SK-N-SH treated with all-trans-retinoic acid at 6 μM for 48 hours (cell line): ENCODE measurements around the gene PEX16.

Source experiments
- ATAC-seq: fragments of 200-7000 bp; cut with Tn5 transposase; 3 replicates; pipeline ENCODE4 v1.9.1; 2020; ENCODE audit warnings: mild to moderate bottlenecking, moderate library complexity
- CREB5 ChIP-seq: fragments of 250-450 bp; sonication (Bioruptor Pico); IDR thresholded peaks from 2 replicates; pipeline ENCODE4 v1.5.1; 2020; ENCODE audit warnings: low read depth, mild to moderate bottlenecking, moderate library complexity
- CSDC2 ChIP-seq: fragments of 250-450 bp; sonication (Bioruptor Pico); IDR thresholded peaks from 2 replicates; pipeline ENCODE4 v1.5.0; 2020; ENCODE audit warnings: mild to moderate bottlenecking, moderate library complexity
- CSRNP3 ChIP-seq: fragments of 250-450 bp; sonication (Bioruptor Pico); IDR thresholded peaks from 2 replicates; pipeline ENCODE4 v1.5.1; 2021; ENCODE audit warnings: mild to moderate bottlenecking, moderate library complexity
- GLIS3 ChIP-seq: fragments of 250-450 bp; sonication (Bioruptor Pico); IDR thresholded peaks from 2 replicates; pipeline ENCODE4 v1.5.0; 2020; ENCODE audit warnings: mild to moderate bottlenecking, moderate library complexity
- ISL1 ChIP-seq: fragments of 250-450 bp; sonication (Bioruptor Pico); IDR thresholded peaks from 2 replicates; pipeline ENCODE4 v2.1.2; 2022; ENCODE audit warnings: mild to moderate bottlenecking, moderate library complexity
- OSR1 ChIP-seq: fragments of 250-450 bp; sonication (Bioruptor Pico); IDR thresholded peaks from 2 replicates; pipeline ENCODE4 v1.8.0; 2022; ENCODE audit warnings: moderate library complexity, mild to moderate bottlenecking, inconsistent platforms
- POU6F1 ChIP-seq: fragments of 250-450 bp; sonication (Bioruptor Pico); IDR thresholded peaks from 2 replicates; pipeline ENCODE4 v1.8.0; 2021; ENCODE audit warnings: low read depth, mild to moderate bottlenecking, moderate library complexity, borderline replicate concordance
- RARB ChIP-seq: fragments of 250-450 bp; sonication (Bioruptor Pico); IDR thresholded peaks from 2 replicates; pipeline ENCODE4 v1.8.0; 2021; ENCODE audit warnings: mild to moderate bottlenecking, moderate library complexity
- TOX ChIP-seq: fragments of 250-450 bp; sonication (Bioruptor Pico); IDR thresholded peaks from 2 replicates; pipeline ENCODE4 v1.8.0; 2021; ENCODE audit warnings: mild to moderate bottlenecking, moderate library complexity, borderline replicate concordance
- TSHZ2 ChIP-seq: fragments of 250-450 bp; sonication (Bioruptor Pico); IDR thresholded peaks from 2 replicates; pipeline ENCODE4 v1.5.0; 2020; ENCODE audit warnings: mild to moderate bottlenecking, moderate library complexity
- ZC3H10 ChIP-seq: fragments of 250-450 bp; sonication (Bioruptor Pico); IDR thresholded peaks from 2 replicates; pipeline ENCODE4 v1.5.1; 2021; ENCODE audit warnings: mild to moderate bottlenecking, moderate library complexity
- ZFP3 ChIP-seq: fragments of 250-450 bp; sonication (Bioruptor Pico); IDR thresholded peaks from 2 replicates; pipeline ENCODE4 v1.5.0; 2020; ENCODE audit warnings: mild to moderate bottlenecking, moderate library complexity
- ZFP30 ChIP-seq: fragments of 450-650 bp; formaldehyde crosslinking; IDR thresholded peaks from 2 replicates; pipeline ENCODE4 v1.5.0; 2022; ENCODE audit warnings: mild to moderate bottlenecking, moderate library complexity
- ZNF565 ChIP-seq: fragments of 450-650 bp; formaldehyde crosslinking; conservative IDR thresholded peaks from 2 replicates; pipeline ENCODE4 v1.5.0; 2020; ENCODE audit warnings: low read depth, mild to moderate bottlenecking, moderate library complexity
- ZNF70 ChIP-seq: fragments of 450-650 bp; formaldehyde crosslinking; IDR thresholded peaks from 2 replicates; pipeline ENCODE4 v1.5.0; 2020; ENCODE audit warnings: mild to moderate bottlenecking, moderate library complexity
- ZNF8 ChIP-seq: fragments of 450-650 bp; formaldehyde crosslinking; IDR thresholded peaks from 2 replicates; pipeline ENCODE4 v1.5.0; 2020; ENCODE audit warnings: mild to moderate bottlenecking, moderate library complexity

PEX16 gene

GRCh38 chr11:45885921-45886721 is 31.6 kb downstream of the PEX16 start:
- ATAC-seq, result peak; percentile 11
- TF ChIP-seq TOX (CRISPR knock-in tag), result no peak
- TF ChIP-seq CSDC2, result no peak
- no peak for TF ChIP-seq ZC3H10 (CRISPR knock-in tag)
- no peak for TF ChIP-seq ZNF70 (CRISPR knock-in tag)
- no peak for TF ChIP-seq ISL1 (CRISPR knock-in tag)
- TF ChIP-seq POU6F1 (CRISPR knock-in tag), result no peak
- TF ChIP-seq TSHZ2 (CRISPR knock-in tag), result no peak
- TF ChIP-seq OSR1 (CRISPR knock-in tag), result no peak
- TF ChIP-seq ZFP30 (CRISPR knock-in tag), result no peak
- no peak for TF ChIP-seq RARB
- TF ChIP-seq CREB5 (CRISPR knock-in tag), result no peak
- TF ChIP-seq GLIS3 (CRISPR knock-in tag), result no peak
- no peak for TF ChIP-seq CSRNP3
- no peak for TF ChIP-seq ZFP3 (CRISPR knock-in tag)

GRCh38 chr11:45885274-45885920 is 32.3 kb downstream of the PEX16 start, which contains the start of gene MAPK8IP1:
Gene MAPK8IP1 (plus strand): TSS chr11:45885651. CDS start chr11:45885821, 170 bp downstream.
- TF ChIP-seq CSDC2 (peak; percentile 27; the same call in 1 of the 2 replicates), CREB5 (CRISPR knock-in tag) (no peak), TSHZ2 (CRISPR knock-in tag) (no peak), ISL1 (CRISPR knock-in tag) (no peak), ZNF565 (CRISPR knock-in tag) (no peak), ZNF8 (CRISPR knock-in tag) (no peak), POU6F1 (CRISPR knock-in tag) (no peak), ZNF70 (CRISPR knock-in tag) (no peak), ZC3H10 (CRISPR knock-in tag) (no peak)
- ATAC-seq, result peak; percentile 52
